Stomach (tissue), 9 donors: ENCODE data around the gene URI1. TPM values are rescaled to one million over a fixed set of nuclear protein-coding genes. Genes with fewer than 3 reads are reported as not detected.

Experiments used
- DNase-seq, 2 donors: peaks; one replicate each; pipeline versions ENCODE4 v3.0.0 to v3.0.0-alpha.2; 2013 to 2019
- H3K27ac ChIP-seq, 5 donors: fragments of 200-600 bp in 4 of 5; sonication (generic) in 4 of 5; one replicate each; pipeline ENCODE4 v1.5.1; 2013 to 2019; ENCODE audit warnings: mild to moderate bottlenecking in 1 of 5, moderate library complexity in 1 of 5
- H3K27me3 ChIP-seq, 3 donors: fragments of 200-600 bp; sonication (generic); one replicate each; pipeline ENCODE4 v1.5.1; 2017 to 2019; ENCODE audit warnings: mixed run types in 1 of 3
- H3K36me3 ChIP-seq, 4 donors: fragments of 200-600 bp; sonication (generic); 1 replicate in 3 of 4; 2 replicates in 1 of 4; pipeline ENCODE4 v1.5.1; 2016 to 2019
- H3K4me1 ChIP-seq, 4 donors: fragments of 200-600 bp; sonication (generic); one replicate each; pipeline ENCODE4 v1.5.1; 2016 to 2019
- H3K4me3 ChIP-seq, 4 donors: fragments of 200-600 bp; sonication (generic) in 3 of 4; one replicate each; pipeline ENCODE4 v1.5.1; 2016 to 2019; ENCODE audit warnings: mild to moderate bottlenecking in 1 of 4
- H3K9me3 ChIP-seq, 4 donors: fragments of 200-600 bp; sonication (generic); one replicate each; pipeline ENCODE4 v1.5.1; 2016 to 2019
- CTCF ChIP-seq, 7 experiments: fragments of 450-650 bp in 4 of 7; fragments of 200-600 bp in 3 of 7; sonication (generic) in 3 of 7; IDR thresholded peaks; one replicate each; pipeline ENCODE4 v1.5.1; 2016 to 2019; ENCODE audit warnings: antibody characterized with exemption in 7 of 7, control low read depth in 2 of 7, mild to moderate bottlenecking in 1 of 7
- EP300 ChIP-seq: sonication (generic); formaldehyde crosslinking; IDR thresholded peaks from one replicate; pipeline ENCODE4 v1.6.1; 2017; ENCODE audit warnings: antibody characterized with exemption
- POLR2A ChIP-seq, 4 donors: fragments of 450-650 bp; IDR thresholded peaks; one replicate each; pipeline ENCODE4 v1.6.1; 2016; ENCODE audit warnings: antibody characterized with exemption in 4 of 4, control low read depth in 2 of 4, mild to moderate bottlenecking in 1 of 4, moderate library complexity in 1 of 4
- POLR2AphosphoS5 ChIP-seq, 3 donors: sonication (generic); formaldehyde crosslinking; IDR thresholded peaks; one replicate each; pipeline ENCODE4 v1.6.1; 2016; ENCODE audit warnings: antibody characterized with exemption in 3 of 3
- WGBS, 5 donors: extraction: QIAGEN DNeasy Blood & Tissue Kit in 3 of 5; methylation state at CpG; one replicate each; pipeline versions ENCODE4 v1.1.5 to v1.1.7; 2013 to 2018; 5-methylcytosine and 5-hydroxymethylcytosine counted together
- intact Hi-C: fragments of 100-400 bp; cut with DNase I; formaldehyde crosslinking; loops from one replicate; pipeline ENCODE4 v1.15.1; 2023; ENCODE audit warnings: low total_unique reads
- polyA plus RNA-seq, 3 donors: library from polyadenylated mRNA; stranded (reverse); fragments of 200-250 nt; gene quantifications; one replicate each; pipeline ENCODE4 v1.2.3, GENCODE V29; 2013
- small RNA-seq, 4 donors: library from RNA; depleted of rRNA; stranded (forward); fragments of <200 nt; gene quantifications; one replicate each; pipeline ENCODE3, GENCODE V24; 2016
- total RNA-seq, 5 donors: library from RNA; depleted of rRNA; stranded (reverse); fragments of >200 nt; gene quantifications; one replicate each; pipeline versions ENCODE4 v1.1.0 to v1.2.3, GENCODE V29; 2014 to 2016
- donor health status: healthy with polysubstance abuse.
- donor health status: Bipolar disorder and iron deficiency.
- donor health status: healthy.

The URI1 gene
- total and polyA plus RNA-seq, 8 donors: 19.7 to 122 (median 58.5) TPM

- Histone ChIP-seq H3K27ac (no peak overlapping the region), H3K27me3 (peaks cover 0 to 31% (median 4%) of the 10 kb centered on the region in 3 donors), H3K9me3 (no peaks in the 10 kb centered on the region), H3K4me1 (no peaks in the 10 kb centered on the region), H3K36me3 (no peaks in the 10 kb centered on the region), H3K4me3 (no peak overlapping the region)
- DNase-seq: peak in 1 of 2 donors; percentile 9
- TF ChIP-seq EP300 (no peak), POLR2AphosphoS5 (IDR thresholded peaks at IDR 0.05) (no peak), CTCF (IDR thresholded peaks at IDR 0.05) (no peak), POLR2A (IDR thresholded peaks at IDR 0.05) (no peak)
- intact Hi-C loops: no loop called here
- WGBS, 5 donors: 63 to 79% (median 70%) methylated on average over 13 to 16 of the region's 16 CpGs
Observed at GRCh38 chr19:30064771-30065494, 122.9 kb downstream of the URI1 start.

GRCh38 chr19:30065680-30066606, 123.9 kb downstream of the URI1 start:
- H3K27ac ChIP-seq: no peak overlapping the region
- intact Hi-C loops: no loop called here

More at GRCh38 chr19:30065680-30066606, 123.9 kb downstream of the URI1 start:
- no peaks in the 10 kb centered on the region for H3K9me3 ChIP-seq
- H3K36me3 ChIP-seq: no peaks in the 10 kb centered on the region
- H3K4me1 ChIP-seq: no peaks in the 10 kb centered on the region
- 85 to 90% (median 88%) methylated on average over 5 of the region's 5 CpGs for WGBS, 5 donors
- no peak for TF ChIP-seq EP300
- no peak for TF ChIP-seq POLR2A (IDR thresholded peaks at IDR 0.05)
- TF ChIP-seq POLR2AphosphoS5 (IDR thresholded peaks at IDR 0.05): no peak
- TF ChIP-seq CTCF (IDR thresholded peaks at IDR 0.05): no peak
- H3K4me3 ChIP-seq: no peak overlapping the region
- DNase-seq: peak in 1 of 2 donors; percentile 23
- H3K27me3 ChIP-seq: peaks cover 0 to 33% (median 4%) of the 10 kb centered on the region in 3 donors

Small RNA genes lying within 50 kb of the gene (small RNA-seq; reads per million reads assigned to genes)
- gene AC008798.1 (0 reads per million in 4 donors), gene TAF9P3 (0 reads per million in 4 donors)

Other genes with a start within 250 kb of the URI1 start
- gene C19orf12, start 227.0 kb upstream of the URI1 start, total RNA-seq: 10 to 100 TPM in 4 of 5 donors, 1 to 10 TPM in 1; 4.6 to 67.2 (median 33.0) TPM
- gene C19orf12, start 227.0 kb upstream of the URI1 start, polyA plus RNA-seq: 10 to 100 TPM in 2 of 3 donors, 1 to 10 TPM in 1; 9.9 to 15.3 (median 13.7) TPM
- 1 to 10 TPM in 2 of 5 donors, not detected in 3; 3.2 to 3.7 TPM for gene CCNE1, start 130.2 kb upstream of the URI1 start, total RNA-seq
- gene CCNE1, start 130.2 kb upstream of the URI1 start, polyA plus RNA-seq: 1 to 10 TPM; 1.7 to 3.1 (median 2.6) TPM